HG03280 (cell line): ENCODE measurements around the gene MYBPH.

Experiments
- ATAC-seq: cut with Tn5 transposase; IDR thresholded peaks from one replicate; pipeline ENCODE4 v1.9.1; 2021; ENCODE audit warnings: mild to moderate bottlenecking, moderate library complexity; ENCODE audit not compliant: unreplicated experiment

Gene MYBPH, protein sequence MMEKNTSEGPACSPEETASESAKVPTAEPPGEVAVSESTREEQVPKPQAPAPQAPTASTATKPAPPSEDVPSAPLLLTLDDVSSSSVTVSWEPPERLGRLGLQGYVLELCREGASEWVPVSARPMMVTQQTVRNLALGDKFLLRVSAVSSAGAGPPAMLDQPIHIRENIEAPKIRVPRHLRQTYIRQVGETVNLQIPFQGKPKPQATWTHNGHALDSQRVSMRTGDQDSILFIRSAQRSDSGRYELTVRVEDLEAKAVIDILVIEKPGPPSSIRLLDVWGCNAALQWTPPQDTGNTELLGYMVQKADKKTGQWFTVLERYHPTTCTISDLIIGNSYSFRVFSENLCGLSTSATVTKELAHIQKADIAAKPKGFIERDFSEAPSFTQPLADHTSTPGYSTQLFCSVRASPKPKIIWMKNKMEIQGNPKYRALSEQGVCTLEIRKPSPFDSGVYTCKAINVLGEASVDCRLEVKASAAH

GRCh38 chr1:203175237-203175826 is at the start of gene MYBPH:
Gene MYBPH (minus strand): TSS chr1:203175826. CDS start chr1:203175755, 71 bp downstream.
- no peak for ATAC-seq

GRCh38 chr1:203225071-203225470 is 49.4 kb upstream of the MYBPH start:
- ATAC-seq, result no peak

GRCh38 chr1:203223012-203223775 is 47.6 kb upstream of the MYBPH start:
- ATAC-seq, result no peak

- no peak for ATAC-seq
These were observed 44.3 kb upstream of the MYBPH start for GRCh38 chr1:203219934-203220333.

DNA sequence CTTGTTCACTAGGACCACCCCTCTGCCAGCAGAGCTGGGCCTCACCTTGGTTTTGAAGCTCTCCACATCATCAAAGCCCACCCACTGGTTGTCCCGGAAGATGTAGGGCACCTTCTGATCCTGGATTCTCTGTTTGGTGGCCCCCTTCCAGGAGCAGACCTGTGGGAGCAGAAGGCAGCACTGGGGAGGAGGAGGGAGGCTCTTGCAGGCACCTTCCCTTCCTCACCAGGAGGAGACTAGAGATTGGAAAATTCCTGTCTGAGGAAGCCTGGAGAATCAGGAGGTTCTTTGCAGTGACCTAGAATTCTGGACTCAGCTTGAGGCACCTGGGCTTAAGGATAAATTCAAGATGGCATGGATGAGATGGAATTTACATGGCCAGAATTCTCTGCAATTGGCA is 43.5 kb upstream of the MYBPH start:
- ATAC-seq, result no peak

- ATAC-seq, result no peak
These were observed 42.0 kb upstream of the MYBPH start for GRCh38 chr1:203217668-203218067.

DNA sequence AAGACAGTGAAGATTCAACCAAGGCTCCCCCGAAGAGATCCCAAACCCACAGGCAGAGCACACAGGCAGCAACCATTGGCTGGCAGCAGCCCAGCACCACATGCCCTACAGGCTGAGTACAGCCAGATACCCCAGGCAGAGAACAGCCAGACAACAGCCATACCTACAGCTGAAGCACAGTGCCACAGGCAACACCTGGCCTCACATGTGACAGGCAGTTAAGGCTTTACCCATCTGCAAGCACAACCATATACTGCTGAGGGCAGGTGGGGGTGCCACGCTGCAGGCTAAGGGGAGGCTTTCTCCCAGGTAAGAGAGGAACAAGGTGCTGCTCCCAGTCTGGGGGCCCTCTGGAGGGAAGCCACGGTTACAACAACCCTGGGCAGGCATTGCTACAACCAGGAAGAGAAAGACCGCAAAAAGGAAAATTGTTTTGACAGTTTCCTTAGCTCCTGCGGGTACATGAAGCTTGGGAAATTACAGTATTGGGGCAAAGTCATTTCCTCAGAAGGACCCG is 41.6 kb upstream of the MYBPH start:
- no peak for ATAC-seq

DNA sequence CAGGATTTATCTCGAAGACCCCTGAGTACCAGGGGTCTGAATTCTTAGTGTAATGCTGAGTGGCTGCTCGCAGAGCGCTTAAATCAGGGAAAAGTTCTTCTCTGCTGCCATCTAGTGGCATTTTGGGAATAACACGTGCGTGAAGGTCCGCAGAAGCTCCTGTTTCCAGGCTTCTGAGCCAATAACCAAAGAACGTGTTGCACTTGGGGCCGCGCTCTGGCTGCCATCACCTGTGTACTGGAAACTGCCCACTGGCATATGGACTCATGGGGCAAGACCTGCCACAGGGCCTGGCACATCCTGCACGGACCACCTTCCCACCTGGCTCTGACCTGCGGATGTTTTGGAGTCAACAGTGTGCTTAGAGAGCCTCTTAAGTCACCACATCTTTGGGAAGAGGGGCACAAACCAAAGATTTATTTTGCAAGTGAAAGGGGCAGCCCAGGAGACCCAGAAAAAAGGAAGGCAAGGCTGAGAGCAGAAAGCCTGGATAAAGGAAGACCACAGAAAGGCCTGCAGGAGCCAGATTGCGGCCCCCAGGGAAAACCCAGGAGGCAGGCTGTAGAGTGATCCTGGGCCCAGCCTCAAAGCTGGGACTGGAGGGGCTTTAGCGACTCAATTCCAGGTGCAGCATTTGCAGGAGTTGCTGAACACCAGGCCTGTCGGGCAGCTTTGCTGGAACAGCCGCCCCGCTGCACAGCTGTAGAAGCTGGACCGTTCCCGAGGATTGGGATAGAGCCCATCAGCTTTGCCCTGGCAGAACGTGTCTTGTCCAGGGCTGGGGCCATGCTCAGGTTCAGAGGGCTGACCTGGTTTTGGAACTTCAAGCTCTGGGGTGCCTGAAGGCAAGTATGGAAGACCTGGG is 40.9 kb upstream of the MYBPH start:
- ATAC-seq, result no peak

DNA sequence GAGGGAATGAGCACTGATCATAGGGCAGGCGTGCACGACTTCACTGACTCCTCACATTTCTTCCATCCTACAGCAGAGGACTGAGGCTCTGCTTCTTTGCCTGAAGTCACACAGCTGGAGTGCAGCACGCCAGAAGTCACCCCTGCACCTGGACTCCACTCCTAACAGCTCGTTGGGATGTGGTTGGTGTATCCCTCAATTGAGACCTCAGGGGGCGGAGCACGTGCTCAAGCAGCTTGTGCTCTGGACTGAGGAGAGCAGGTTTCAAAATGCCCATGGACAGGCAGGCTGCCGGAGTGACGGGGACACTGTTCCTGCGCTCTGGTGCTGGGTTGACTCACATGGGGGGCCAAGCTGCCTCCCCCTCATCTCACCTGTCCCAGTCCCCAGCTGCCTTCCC is 39.9 kb upstream of the MYBPH start:
- no peak for ATAC-seq

GRCh38 chr1:203214871-203215270 is 39.2 kb upstream of the MYBPH start:
- no peak for ATAC-seq

- ATAC-seq, result no peak
These were observed 37.5 kb upstream of the MYBPH start for GRCh38 chr1:203213126-203213525.

GRCh38 chr1:203211812-203212211 is 36.2 kb upstream of the MYBPH start:
- ATAC-seq, result no peak

DNA sequence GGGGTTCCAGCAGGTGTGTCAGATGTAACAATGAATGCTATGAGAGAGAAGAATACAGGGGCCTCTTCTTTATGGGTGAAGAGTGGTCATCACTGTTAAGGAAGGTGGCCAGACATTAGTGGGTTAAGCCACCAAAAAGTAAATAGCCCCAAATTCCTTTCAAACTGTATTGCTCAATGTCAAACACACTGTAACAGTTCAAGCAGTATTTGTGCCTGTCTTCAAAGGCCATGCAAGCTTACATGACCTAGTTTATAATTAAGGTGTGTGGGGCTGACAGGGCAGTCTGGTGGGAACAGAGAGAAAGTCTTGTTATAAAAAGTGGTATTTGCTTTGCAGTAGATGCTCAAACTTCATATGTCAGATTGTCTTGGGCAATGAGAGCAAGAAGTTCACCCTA is 35.4 kb upstream of the MYBPH start:
- ATAC-seq, result no peak

DNA sequence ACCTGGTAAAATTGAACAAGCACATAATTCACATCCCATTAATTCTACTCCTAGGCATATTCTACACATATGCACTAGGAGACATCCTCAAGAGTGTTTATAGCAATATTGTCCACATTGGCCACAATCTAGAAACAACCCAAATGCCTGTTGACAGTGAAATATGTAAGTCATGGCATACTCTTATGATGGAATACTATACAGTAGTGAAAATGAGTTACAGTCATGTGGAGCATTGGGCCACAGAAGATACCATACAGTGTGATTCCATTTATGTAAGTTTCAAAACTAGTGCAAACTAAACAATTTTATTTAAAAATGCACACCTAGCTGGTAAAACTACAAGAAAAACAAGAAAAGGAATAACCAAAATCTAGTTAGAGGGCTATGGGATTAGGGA is 34.7 kb upstream of the MYBPH start:
- no peak for ATAC-seq

GRCh38 chr1:203208181-203208580 is 32.6 kb upstream of the MYBPH start:
- no peak for ATAC-seq

GRCh38 chr1:203207751-203208150 is 32.1 kb upstream of the MYBPH start:
- ATAC-seq, result no peak

- ATAC-seq, result no peak
These were observed 30.6 kb upstream of the MYBPH start for GRCh38 chr1:203206129-203206687.

DNA sequence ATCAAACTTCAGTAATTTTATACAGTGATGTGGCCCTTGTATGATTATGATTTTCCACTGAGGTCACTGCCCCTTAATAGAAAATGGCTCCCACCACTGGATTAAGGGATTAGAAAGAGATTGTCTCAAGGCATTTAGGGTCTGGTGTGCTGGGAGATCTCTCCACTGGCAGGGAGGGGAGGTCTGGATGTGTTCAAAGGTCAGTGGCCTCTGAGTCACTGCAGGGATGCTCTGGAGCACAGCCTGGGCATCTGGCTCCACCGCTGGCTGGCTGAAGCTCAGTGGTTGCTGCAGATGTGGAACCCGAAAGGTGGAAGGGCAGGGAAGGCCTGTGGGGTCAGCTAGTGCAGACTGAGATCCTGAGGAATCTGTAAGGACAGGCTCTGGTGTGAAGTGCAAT is 29.1 kb upstream of the MYBPH start:
- no peak for ATAC-seq

DNA sequence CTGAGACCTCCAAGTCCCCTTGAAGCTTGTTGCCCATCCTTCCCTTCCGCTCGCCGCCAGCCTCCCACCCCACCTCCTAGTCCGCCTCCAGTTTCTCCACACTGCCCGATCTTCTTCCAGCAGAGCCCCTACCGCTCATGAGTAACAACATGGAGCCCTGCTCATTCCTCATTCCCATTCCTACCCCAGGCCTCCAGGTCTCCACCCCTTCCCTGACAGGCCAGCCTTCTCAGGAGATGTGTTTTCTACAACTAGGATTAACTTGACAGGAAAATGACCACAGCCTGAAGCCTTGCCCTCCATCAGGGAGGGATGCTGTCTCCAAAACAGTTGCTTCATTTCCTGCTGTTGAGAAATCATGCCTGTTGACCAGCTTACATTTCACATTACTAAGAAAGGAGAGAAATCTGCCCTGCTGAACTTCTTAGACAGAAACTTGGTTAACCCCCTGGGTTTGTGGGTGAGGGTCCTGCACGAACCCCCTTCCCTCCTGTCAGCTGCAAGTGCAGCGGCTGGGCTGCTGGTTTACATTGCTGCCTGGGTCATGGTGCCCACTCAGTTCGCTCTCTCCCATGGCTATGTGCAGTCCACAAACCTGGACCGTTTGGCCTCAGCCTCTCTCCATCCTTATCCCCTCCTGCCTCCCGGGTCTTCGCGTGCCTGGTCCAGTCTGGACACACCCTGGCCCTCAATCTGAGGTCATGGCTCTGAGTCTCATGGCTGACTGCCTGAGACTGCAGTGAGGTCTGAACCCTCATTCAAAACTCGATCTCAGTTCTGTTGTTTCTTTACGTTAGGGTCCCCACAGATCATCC is 27.0 kb upstream of the MYBPH start:
- ATAC-seq, result no peak
